ENCODE results near the gene ZSWIM8.

The ZSWIM8 gene

DNA sequence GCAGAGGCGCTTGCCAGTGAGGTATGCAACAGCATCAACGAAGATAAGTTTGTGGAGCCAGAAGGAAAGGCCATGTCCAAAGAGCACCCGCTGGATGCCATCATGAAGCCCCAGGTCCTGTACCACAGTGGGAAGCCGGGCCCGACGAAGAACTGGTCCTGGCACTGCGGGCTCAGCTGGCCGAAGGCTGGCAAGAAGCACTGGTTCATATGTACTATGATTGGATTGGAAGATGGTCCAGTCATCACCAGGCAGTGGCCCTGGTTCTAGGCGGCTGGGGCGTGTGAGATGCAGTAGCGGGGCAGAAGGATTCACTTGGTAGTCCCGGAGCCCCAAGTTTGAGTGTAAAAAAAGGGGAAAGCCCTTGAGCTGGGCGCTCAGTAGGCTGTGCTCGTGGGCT is 22.1 kb downstream of the ZSWIM8 start:
- Mint-ChIP-seq H3K4me1 (peaks cover 19% of the 10 kb centered on the region), H3K27me3 (ENCODE audit: low read depth) (no peaks in the 10 kb centered on the region), H3K4me3 (peak overlapping the region; percentile 44 to 63 (median 53)), H3K9me3 (no peaks in the 10 kb centered on the region), H3K36me3 (ENCODE audit: low read depth) (peaks cover 50% of the 10 kb centered on the region), H3K27ac (no peak overlapping the region)
- TF ChIP-seq, protein P1, sequence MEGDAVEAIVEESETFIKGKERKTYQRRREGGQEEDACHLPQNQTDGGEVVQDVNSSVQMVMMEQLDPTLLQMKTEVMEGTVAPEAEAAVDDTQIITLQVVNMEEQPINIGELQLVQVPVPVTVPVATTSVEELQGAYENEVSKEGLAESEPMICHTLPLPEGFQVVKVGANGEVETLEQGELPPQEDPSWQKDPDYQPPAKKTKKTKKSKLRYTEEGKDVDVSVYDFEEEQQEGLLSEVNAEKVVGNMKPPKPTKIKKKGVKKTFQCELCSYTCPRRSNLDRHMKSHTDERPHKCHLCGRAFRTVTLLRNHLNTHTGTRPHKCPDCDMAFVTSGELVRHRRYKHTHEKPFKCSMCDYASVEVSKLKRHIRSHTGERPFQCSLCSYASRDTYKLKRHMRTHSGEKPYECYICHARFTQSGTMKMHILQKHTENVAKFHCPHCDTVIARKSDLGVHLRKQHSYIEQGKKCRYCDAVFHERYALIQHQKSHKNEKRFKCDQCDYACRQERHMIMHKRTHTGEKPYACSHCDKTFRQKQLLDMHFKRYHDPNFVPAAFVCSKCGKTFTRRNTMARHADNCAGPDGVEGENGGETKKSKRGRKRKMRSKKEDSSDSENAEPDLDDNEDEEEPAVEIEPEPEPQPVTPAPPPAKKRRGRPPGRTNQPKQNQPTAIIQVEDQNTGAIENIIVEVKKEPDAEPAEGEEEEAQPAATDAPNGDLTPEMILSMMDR (IDR thresholded peaks at IDR 0.05; ENCODE audit: unreplicated experiment in 3 of 3), result no peak

DNA sequence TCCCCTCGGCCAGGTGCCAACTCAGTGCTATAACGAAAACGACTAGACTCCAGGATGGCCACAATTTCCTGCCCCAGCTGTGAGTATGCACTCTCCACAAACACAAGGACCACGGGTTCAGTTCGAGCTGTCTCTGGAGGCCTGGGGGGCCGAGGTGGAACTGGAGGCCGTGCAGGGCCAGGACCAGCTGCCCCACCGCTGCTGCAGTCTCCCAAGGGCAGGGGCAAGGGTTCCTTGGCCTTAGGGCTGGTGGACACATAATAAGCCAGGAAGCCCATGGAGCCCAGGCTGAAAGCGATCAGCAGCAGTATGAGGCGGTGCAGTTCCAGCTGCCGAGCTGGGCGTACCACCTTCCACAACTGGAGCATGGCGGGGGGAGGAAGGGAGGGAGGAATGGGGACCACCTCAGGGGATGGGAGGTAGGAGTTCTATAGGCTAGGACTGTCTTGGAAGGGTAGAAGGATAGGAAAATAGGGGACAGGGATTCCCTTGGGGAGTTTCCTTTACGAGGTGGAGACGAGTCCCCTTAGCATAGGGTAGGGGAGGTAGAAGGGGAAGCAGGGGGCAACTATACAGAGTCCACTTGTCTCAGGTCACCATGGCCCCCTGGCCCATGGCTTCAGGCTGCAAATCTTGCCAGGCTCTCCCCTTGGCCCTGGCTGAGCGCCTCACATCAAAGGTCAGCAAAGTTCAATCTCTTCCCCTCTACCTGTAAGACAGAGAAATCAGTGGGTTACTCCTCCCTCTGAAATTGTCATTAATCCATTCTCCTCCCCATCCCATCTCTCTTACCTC is 22.8 kb downstream of the ZSWIM8 start:
- H3K9me3 Mint-ChIP-seq, result no peaks in the 10 kb centered on the region
- peaks cover 43% of the 10 kb centered on the region for H3K36me3 Mint-ChIP-seq (ENCODE audit: low read depth)
- H3K27ac Mint-ChIP-seq, result no peak overlapping the region
- no peaks in the 10 kb centered on the region for H3K27me3 Mint-ChIP-seq (ENCODE audit: low read depth)
- TF ChIP-seq, protein P1 (IDR thresholded peaks at IDR 0.05; ENCODE audit: unreplicated experiment in 3 of 3), result no peak
- peaks cover 19% of the 10 kb centered on the region for H3K4me1 Mint-ChIP-seq
- H3K4me3 Mint-ChIP-seq, result peak overlapping the region in 2 of 3 experiments; percentile 53 to 89

DNA sequence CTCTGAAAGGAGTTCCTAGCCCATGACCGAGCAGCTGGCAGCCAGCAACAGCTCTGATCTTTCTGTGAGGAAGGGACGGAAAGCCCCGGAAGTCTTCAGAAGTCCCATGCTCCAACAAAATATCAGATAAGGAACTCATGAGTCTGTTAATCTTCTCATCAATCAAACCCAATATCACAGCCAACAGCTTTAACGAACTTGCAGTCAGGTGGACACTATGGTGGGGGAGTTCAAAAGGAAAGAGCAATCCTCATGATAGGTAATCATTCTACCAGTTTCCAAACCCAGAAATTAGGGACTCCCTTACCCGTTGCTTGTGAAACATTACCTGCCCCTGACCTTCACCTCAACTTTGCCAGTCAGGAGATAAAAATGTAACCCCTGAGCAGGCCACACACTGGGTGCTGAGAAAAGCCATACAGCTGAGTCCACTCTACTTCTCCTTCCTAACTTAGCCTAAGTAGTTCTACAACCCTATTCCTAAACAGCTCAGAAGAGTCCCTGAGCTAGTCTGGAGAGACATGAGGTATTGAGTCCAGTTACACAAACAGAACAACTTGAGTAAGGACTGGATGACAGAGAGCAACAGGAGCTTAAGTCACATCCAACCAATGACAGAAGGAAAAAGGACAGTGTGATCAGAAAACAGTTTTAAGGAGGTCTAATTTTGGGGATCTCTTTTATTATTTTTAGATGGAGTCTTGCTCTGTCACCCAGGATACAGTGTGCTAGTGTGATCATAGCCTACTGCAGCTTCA is 23.8 kb downstream of the ZSWIM8 start:
- no peaks in the 10 kb centered on the region for H3K27me3 Mint-ChIP-seq (ENCODE audit: low read depth)
- TF ChIP-seq, protein P1 (IDR thresholded peaks at IDR 0.05; ENCODE audit: unreplicated experiment in 3 of 3), result no peak
- H3K4me3 Mint-ChIP-seq, result peak overlapping the region; percentile 74 to 92 (median 89)
- H3K9me3 Mint-ChIP-seq, result no peaks in the 10 kb centered on the region
- H3K36me3 Mint-ChIP-seq (ENCODE audit: low read depth), result peaks cover 34% of the 10 kb centered on the region
- H3K4me1 Mint-ChIP-seq, result peaks cover 19% of the 10 kb centered on the region
- H3K27ac Mint-ChIP-seq, result peak overlapping the region in 2 of 3 experiments; percentile 47 to 49

DNA sequence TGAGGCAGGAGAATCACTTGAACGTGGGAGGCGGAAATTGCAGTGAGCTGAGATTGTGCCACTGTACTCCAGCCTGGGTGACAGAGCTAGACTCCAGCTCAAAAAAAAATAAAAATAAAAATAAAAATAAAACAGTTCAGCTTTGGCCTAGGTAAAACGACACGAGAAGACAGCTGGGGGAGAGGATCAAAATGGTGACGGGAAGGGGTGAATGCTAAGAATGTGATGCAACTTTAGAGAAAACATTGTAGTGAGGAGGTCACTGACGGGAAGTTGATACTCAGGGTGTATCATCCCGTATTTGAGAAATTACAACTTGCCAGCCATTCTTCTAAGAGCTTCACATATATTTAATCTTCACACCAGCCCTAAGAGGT is 24.9 kb downstream of the ZSWIM8 start:
- H3K27me3 Mint-ChIP-seq (ENCODE audit: low read depth), result no peaks in the 10 kb centered on the region
- H3K36me3 Mint-ChIP-seq (ENCODE audit: low read depth), result peaks cover 34% of the 10 kb centered on the region
- H3K4me3 Mint-ChIP-seq, result peak overlapping the region; percentile 83 to 92 (median 89)
- TF ChIP-seq, protein P1 (IDR thresholded peaks at IDR 0.05; ENCODE audit: unreplicated experiment in 3 of 3), result no peak
- H3K9me3 Mint-ChIP-seq, result no peaks in the 10 kb centered on the region
- H3K4me1 Mint-ChIP-seq, result peaks cover 19% of the 10 kb centered on the region
- H3K27ac Mint-ChIP-seq, result peak overlapping the region; percentile 55 to 80 (median 68)

DNA sequence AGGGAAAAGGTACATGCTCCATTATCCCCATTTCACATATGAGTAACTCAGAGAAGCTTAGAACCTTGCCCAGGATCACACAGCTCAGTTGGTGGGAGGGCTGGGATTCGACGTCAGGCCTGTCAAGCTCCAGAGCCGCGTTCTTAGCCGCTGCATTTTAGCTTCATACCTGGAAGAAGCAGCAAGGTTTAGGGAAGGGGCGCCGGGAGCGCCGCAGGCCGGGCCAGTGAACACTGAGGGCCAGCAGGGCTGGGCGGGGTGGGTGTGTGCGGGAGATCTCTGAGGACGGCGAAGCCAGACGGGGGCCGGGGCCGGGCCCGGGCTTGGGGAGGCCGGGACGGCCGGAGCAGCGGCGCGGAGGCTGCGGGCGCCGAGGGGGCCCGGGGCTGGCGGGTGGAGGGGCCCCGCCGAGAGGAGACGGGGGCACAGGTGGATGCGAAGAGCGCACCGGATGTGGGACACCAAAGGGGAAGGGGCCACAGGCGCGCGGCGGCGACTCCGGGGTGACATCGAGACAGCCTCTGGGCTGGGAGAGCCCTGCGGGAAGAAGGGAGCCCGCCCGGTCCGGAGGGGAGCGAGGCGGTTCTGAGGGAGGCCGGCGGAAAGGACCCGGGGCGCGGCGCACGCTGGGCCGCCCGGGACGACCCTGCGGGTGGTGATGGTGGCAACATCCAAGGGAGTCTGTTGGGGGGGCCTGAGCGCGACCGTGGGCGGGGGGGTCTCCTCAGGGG is 25.5 kb downstream of the ZSWIM8 start:
- Mint-ChIP-seq H3K9me3 (no peaks in the 10 kb centered on the region), H3K27ac (peak overlapping the region; percentile 55 to 80 (median 68)), H3K4me1 (peaks cover 19% of the 10 kb centered on the region), H3K36me3 (ENCODE audit: low read depth) (peaks cover 30% of the 10 kb centered on the region), H3K27me3 (ENCODE audit: low read depth) (no peaks in the 10 kb centered on the region), H3K4me3 (peak overlapping the region; percentile 83 to 92 (median 89))
- TF ChIP-seq, protein P1 (IDR thresholded peaks at IDR 0.05; ENCODE audit: unreplicated experiment in 3 of 3), result no peak
